GM12864 (cell line): ENCODE results near the gene RIC1.
"Not testable (repeated sequence)": the region's sequence is repeated elsewhere in the genome, so short reads cannot be mapped to it uniquely, and the experiment has no call there.

Experiments used
- DNase-seq: peaks from one replicate; pipeline ENCODE4 v3.0.0-alpha.2; 2011; ENCODE audit warnings: low read depth
- H3K4me3 ChIP-seq: 2 replicates; pipeline ENCODE4 v1.5.1; 2011; ENCODE audit warnings: mild to moderate bottlenecking, low read depth, low read length, control low read depth
- TF ChIP-seq, protein P1 (sequence below): IDR thresholded peaks from 2 replicates; pipeline ENCODE4 v1.5.1; 2011; ENCODE audit warnings: low read depth, mild to moderate bottlenecking, moderate library complexity, low read length, control low read depth, inconsistent platforms; ENCODE audit errors: missing control alignments

RIC1 gene

DNA sequence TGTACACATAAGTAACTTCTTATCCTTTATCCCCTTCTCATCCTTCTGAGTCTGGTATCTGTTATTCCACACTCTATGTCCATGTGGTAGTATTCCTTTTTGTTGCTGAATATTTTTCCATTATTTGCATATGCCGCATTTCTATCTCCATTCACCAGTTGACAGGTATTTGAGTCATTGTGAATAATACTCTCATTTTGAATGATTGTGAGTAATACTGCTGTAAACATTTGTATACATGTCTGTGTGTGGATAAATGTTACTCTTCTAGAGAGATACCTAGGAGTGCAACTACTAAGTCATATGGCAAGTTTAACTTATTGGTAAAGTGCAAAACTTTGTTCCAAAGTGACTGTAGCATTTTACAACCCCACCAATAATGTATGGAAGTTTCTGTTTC, 15.6 kb downstream of the RIC1 start:
- DNase-seq, result no peak
- TF ChIP-seq, protein P1, sequence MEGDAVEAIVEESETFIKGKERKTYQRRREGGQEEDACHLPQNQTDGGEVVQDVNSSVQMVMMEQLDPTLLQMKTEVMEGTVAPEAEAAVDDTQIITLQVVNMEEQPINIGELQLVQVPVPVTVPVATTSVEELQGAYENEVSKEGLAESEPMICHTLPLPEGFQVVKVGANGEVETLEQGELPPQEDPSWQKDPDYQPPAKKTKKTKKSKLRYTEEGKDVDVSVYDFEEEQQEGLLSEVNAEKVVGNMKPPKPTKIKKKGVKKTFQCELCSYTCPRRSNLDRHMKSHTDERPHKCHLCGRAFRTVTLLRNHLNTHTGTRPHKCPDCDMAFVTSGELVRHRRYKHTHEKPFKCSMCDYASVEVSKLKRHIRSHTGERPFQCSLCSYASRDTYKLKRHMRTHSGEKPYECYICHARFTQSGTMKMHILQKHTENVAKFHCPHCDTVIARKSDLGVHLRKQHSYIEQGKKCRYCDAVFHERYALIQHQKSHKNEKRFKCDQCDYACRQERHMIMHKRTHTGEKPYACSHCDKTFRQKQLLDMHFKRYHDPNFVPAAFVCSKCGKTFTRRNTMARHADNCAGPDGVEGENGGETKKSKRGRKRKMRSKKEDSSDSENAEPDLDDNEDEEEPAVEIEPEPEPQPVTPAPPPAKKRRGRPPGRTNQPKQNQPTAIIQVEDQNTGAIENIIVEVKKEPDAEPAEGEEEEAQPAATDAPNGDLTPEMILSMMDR, result no peak

DNA sequence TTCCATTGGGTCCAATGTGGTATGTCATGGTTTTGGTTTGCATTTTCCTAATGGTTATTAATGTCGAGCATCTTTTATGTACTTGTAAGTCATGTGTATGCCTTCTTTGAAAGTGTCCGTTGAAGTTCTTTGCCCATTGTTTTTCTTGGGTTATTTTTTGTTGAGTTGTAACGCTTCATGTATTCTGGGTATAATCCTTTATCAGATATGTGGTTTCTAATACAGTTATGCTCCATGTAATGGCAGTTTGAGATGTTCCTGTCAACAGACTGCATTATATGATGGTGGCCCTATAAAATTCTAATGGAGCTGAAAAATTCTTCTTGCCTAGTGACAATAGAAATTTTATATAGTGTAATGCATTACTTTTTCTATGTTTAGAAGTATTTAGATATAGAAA, 17.2 kb downstream of the RIC1 start:
- no peak for DNase-seq
- no peak overlapping the region for H3K4me3 ChIP-seq
- TF ChIP-seq, protein P1, result no peak

More for the DNA sequence above, 15.6 kb downstream of the RIC1 start:
- no peak overlapping the region for H3K4me3 ChIP-seq

DNA sequence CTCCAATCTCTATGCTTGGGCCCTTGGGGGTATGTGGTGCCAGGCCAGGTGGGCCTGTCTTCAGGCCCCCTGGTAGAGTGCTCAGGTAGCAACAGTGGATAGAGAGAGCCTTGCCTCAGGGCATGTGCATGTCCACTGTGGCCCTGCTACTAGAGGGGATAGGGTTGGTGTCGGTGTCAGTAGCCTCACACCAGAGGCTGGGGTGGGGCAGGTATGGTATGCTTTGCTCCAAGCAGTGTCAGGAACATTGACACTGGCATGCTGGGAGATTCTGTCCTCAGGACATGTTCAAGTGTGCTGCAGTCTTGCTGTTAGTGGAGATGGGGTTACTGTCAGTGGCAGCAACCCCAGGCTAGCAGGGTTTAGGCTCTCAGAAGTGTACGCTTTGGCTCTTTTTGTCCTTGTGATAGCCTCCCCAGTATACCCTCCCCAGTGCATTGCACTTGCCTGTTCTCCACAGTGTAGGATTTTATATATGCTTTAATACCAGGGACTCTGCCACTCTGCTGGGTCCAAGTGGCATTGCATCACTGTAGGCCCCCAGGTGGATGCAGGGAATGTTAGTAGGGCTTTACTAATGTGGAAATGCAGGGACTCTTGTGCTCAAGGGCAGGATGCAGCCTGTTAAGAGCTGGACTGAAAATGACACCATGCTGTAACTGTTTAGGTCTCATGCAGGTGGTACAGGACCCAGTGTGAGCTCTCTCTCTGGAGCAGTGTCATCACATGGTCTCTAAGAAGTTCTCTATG, 21.6 kb downstream of the RIC1 start:
- TF ChIP-seq, protein P1, result no peak
- H3K4me3 ChIP-seq, result no peak overlapping the region
- no peak for DNase-seq

DNA sequence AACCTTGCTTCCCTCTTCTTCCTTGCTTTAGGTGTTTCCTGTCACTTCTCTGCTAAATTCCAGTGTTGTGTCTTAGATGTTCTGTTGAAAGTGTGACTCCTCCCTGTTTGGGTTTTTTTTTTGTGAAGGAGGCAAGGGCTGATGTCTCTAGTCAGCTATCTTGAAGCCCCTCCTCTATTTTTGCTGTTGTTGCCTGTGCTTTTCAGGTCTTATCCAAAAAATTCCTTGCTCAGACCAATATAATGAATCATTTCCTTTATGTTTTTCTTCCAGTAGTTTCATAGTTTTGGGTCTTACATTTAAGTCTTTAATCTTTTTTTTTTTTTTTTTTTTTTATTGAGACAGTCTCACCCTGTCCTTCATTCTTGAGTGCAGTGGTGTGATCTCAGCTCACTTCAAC, 22.3 kb downstream of the RIC1 start:
- H3K4me3 ChIP-seq, result no peak overlapping the region
- TF ChIP-seq, protein P1, result no peak
- DNase-seq, result no peak

DNA sequence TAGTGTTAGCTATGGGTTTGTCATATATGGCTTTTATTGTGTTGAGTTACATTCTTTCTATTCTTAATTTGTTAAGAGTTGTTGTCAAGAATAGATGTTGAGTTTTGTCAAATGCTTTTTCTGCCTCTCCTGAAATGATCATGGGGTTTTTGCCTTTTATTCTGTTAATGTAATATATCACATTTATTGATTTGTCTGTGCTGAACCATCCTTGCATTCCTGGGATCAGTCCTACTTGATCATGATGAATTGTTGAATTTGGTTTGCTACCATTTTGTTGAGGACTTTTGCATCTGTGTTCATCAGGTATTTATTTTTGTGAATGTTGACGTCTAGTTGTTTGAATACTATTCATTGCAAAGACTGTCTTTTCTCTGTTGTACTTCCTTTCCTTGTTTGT, 23.9 kb downstream of the RIC1 start:
- TF ChIP-seq, protein P1, result no peak
- DNase-seq, result no peak
- no peak overlapping the region for H3K4me3 ChIP-seq

DNA sequence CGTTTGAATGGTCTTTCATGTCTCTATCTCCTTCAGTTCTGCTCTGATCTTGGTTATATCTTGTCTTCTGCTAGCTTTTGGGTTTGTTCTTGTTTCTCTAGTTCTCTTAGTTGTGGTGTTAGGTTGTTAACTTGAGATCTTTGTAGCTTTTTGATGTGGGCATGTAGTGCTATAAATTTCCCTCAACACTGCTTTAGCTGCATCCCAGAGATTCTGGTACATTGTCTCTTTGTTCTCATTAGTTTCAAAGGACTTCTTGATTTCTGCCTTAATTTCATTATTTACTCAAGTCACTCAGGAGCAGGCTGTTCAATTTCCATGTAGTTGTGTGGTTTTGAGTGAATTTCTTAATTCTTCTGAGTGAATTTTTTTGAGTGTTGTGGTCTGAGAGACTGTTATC, 33.9 kb downstream of the RIC1 start:
- not testable (repeated sequence) for DNase-seq, H3K4me3 ChIP-seq

DNA sequence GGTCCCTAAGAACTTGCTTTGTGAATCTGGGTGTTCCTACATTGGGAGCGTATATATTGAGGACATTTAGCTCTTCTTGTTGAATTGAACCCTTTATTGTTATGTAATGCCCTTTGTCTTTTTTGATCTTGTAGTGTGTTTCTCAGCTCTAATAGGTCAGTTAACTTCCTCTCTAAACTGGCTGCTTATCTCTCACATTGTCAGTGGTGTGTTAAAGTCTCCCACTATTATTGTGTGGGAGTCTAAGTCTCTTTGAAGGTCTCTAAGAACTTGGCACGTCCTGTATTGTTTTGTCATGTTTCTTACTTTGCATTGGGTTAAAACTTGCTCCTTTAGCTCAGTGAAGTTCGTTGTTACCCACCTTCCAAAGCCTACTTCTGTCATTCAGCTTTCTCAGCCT, 36.2 kb downstream of the RIC1 start:
- no peak overlapping the region for H3K4me3 ChIP-seq
- TF ChIP-seq, protein P1, result no peak
- DNase-seq, result no peak
